Smooth muscle cell of the brain vasculature (primary cell): ENCODE measurements around the gene GSE1.

ENCODE experiments used
- DNase-seq: peaks from one replicate; pipeline ENCODE4 v3.0.0-alpha.2; 2012; ENCODE audit warnings: low read depth, low spot score

Gene GSE1

GRCh38 chr16:85573696-85574641, 39.2 kb upstream of the GSE1 start:
- DNase-seq: peak; percentile 66

- DNase-seq: no peak
These were observed 38.2 kb upstream of the GSE1 start for GRCh38 chr16:85574672-85575475.

GRCh38 chr16:85575920-85576319, 37.2 kb upstream of the GSE1 start:
- DNase-seq: no peak

- no peak for DNase-seq
These were observed 36.2 kb upstream of the GSE1 start for GRCh38 chr16:85576944-85577343.

- DNase-seq: no peak
These were observed 35.1 kb upstream of the GSE1 start for GRCh38 chr16:85577899-85578598.

GRCh38 chr16:85578599-85578948, 34.5 kb upstream of the GSE1 start:
- no peak for DNase-seq

- no peak for DNase-seq
These were observed 33.9 kb upstream of the GSE1 start for GRCh38 chr16:85579191-85579590.

GRCh38 chr16:85579923-85580580, 33.1 kb upstream of the GSE1 start:
- no peak for DNase-seq

- no peak for DNase-seq
These were observed 32.4 kb upstream of the GSE1 start for GRCh38 chr16:85580684-85581083.

- DNase-seq: no peak
These were observed 30.7 kb upstream of the GSE1 start for GRCh38 chr16:85582229-85582991.

- no peak for DNase-seq
These were observed 29.5 kb upstream of the GSE1 start for GRCh38 chr16:85583491-85584181.

- no peak for DNase-seq
These were observed 28.9 kb upstream of the GSE1 start for GRCh38 chr16:85584267-85584666.

- no peak for DNase-seq
These were observed 28.3 kb upstream of the GSE1 start for GRCh38 chr16:85584819-85585282.

- no peak for DNase-seq
These were observed 27.4 kb upstream of the GSE1 start for GRCh38 chr16:85585711-85586110.

GRCh38 chr16:85586380-85587104, 26.6 kb upstream of the GSE1 start:
- DNase-seq: no peak

GRCh38 chr16:85587762-85588556, 25.2 kb upstream of the GSE1 start:
- no peak for DNase-seq

- no peak for DNase-seq
These were observed 24.3 kb upstream of the GSE1 start for GRCh38 chr16:85588562-85589503.
